ENCODE data around the gene PIEZO1. TPM values are rescaled to one million over a fixed set of nuclear protein-coding genes. Genes with fewer than 3 reads are reported as not detected.

Gene PIEZO1
- total RNA-seq, 1 experiment from 2014 or later = 71.1 TPM

DNA sequence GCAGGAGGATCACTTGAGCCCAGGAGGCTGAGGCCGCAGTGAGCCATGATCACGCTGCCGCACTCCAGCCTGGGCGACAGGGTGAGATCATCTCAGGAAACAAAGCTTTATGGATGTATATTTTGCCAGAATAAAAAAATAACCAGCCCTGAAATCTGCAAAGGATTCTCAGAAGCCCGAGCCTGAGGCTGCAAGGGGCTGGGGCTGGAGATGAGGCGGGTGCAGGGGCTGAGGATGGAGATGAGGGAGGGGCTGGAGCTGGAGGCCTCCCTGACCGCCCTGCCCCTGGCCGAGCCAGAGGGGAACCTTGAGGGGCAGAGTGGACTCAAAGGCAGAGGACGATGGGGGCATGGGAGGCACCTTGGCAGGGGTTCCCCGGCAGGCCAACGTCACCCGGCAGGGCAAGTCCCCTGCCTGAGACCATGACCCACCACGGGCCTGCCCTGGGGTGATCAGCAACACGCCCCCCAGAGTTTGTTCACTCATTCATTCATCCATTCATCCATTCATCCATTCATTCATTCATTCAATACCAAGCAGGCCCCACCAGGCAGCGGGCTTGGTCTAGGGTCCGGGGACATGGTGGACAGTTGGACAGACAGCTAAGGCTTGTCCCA lies 32.5 kb downstream of the PIEZO1 start:
- DNase-seq = no peak
- H3K9ac ChIP-seq (ENCODE audit: extremely low read depth, insufficient read length, low read length) = no peak overlapping the region
- H3K27ac ChIP-seq (ENCODE audit: insufficient read length, low read depth, low read length) = no peak overlapping the region
- H3K4me2 ChIP-seq (ENCODE audit: insufficient read depth, insufficient read length, low read length) = no peak overlapping the region
- H3K23ac ChIP-seq (ENCODE audit: insufficient read length, low read depth, low read length) = no peak overlapping the region
- peak overlapping the region in 1 of 3 experiments; percentile 82; a peak in 1 of 7 replicates for H3K27ac Mint-ChIP-seq
- no peak overlapping the region for H2BK120ac ChIP-seq (ENCODE audit: low read depth, low read length, poor library complexity, severe bottlenecking)
- H3T11ph ChIP-seq (ENCODE audit: low read length) = no peak overlapping the region
- no peak overlapping the region for H2BK12ac ChIP-seq (ENCODE audit: insufficient read length, low read depth, low read length)
- H3K4me1 Mint-ChIP-seq = peaks cover 18 to 34% of the 10 kb centered on the region in 2 experiments
- no peaks in the 10 kb centered on the region for H3K27me3 Mint-ChIP-seq (ENCODE audit: low read depth)
- H3K23me2 ChIP-seq (ENCODE audit: insufficient read length, low read depth, low read length, poor library complexity, severe bottlenecking) = no peaks in the 10 kb centered on the region
- no peak overlapping the region for H3K4ac ChIP-seq (ENCODE audit: low read depth, low read length)
- no peak overlapping the region for H2BK15ac ChIP-seq (ENCODE audit: low read depth, low read length)
- no peak overlapping the region for H3K18ac ChIP-seq (ENCODE audit: insufficient read length, low read depth, low read length)
- no peak overlapping the region for H4K8ac ChIP-seq (replicated peaks; ENCODE audit: insufficient read length, low read depth, low read length)
- WGBS (ENCODE audit: extremely low coverage, insufficient read length, low lambda C conversion rate) = no CpG with 5 or more reads among the region's 16 CpGs
- H3K79me2 ChIP-seq (ENCODE audit: insufficient read depth, low read length) = no peaks in the 10 kb centered on the region
- no peaks in the 10 kb centered on the region for H3K27me3 ChIP-seq (ENCODE audit: insufficient read depth, low read length)
- H3K4me3 Mint-ChIP-seq = no peak overlapping the region
- no peak overlapping the region for H3K56ac ChIP-seq (ENCODE audit: insufficient read length, low read depth, low read length)
- no peaks in the 10 kb centered on the region for H3K36me3 Mint-ChIP-seq (ENCODE audit: insufficient read depth in 1 of 3, low read depth in 3 of 3)
- H3K79me1 ChIP-seq (ENCODE audit: insufficient read depth, low read depth, low read length, poor library complexity, severe bottlenecking) = no peaks in the 10 kb centered on the region
- H2AFZ ChIP-seq (ENCODE audit: low read length) = no peak overlapping the region
- H3K9me3 ChIP-seq (ENCODE audit: control insufficient read depth, low read depth, low read length) = no peaks in the 10 kb centered on the region
- no peak overlapping the region for H4K91ac ChIP-seq (ENCODE audit: insufficient read length, low read depth, low read length)
- H3K4me1 ChIP-seq (ENCODE audit: insufficient read depth, low read length) = no peaks in the 10 kb centered on the region
- TF ChIP-seq, protein P1, sequence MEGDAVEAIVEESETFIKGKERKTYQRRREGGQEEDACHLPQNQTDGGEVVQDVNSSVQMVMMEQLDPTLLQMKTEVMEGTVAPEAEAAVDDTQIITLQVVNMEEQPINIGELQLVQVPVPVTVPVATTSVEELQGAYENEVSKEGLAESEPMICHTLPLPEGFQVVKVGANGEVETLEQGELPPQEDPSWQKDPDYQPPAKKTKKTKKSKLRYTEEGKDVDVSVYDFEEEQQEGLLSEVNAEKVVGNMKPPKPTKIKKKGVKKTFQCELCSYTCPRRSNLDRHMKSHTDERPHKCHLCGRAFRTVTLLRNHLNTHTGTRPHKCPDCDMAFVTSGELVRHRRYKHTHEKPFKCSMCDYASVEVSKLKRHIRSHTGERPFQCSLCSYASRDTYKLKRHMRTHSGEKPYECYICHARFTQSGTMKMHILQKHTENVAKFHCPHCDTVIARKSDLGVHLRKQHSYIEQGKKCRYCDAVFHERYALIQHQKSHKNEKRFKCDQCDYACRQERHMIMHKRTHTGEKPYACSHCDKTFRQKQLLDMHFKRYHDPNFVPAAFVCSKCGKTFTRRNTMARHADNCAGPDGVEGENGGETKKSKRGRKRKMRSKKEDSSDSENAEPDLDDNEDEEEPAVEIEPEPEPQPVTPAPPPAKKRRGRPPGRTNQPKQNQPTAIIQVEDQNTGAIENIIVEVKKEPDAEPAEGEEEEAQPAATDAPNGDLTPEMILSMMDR (conservative IDR thresholded peaks at IDR 0.05) = no peak
- no peak overlapping the region for H2AK5ac ChIP-seq (ENCODE audit: insufficient read length, low read length)
- H3K9me3 Mint-ChIP-seq = no peaks in the 10 kb centered on the region; a peak in 1 of 5 replicates
- no peak overlapping the region for H2BK5ac ChIP-seq (ENCODE audit: insufficient read length, low read length)
- no peak overlapping the region for H3K14ac ChIP-seq (ENCODE audit: insufficient read depth, low read length)
- H2BK20ac ChIP-seq (ENCODE audit: low read depth, low read length, poor library complexity, severe bottlenecking) = no peak overlapping the region
- H4K20me1 ChIP-seq (ENCODE audit: control insufficient read depth, insufficient read depth, insufficient read length) = no peaks in the 10 kb centered on the region
- no peak overlapping the region for H4K5ac ChIP-seq (ENCODE audit: insufficient read length, low read depth, low read length)
